Kidney (tissue), 14 donors: Measurements from ENCODE around the gene RESP18. TPM values are rescaled to one million over a fixed set of nuclear protein-coding genes. Genes with fewer than 3 reads are reported as not detected.

Experiments
- DNase-seq, 5 donors: peaks; one replicate each; pipeline ENCODE4 v3.0.0-alpha.2; 2013 to 2020
- FAIRE-seq: peaks from 2 replicates; lab custom pipeline; 2012; peaks lifted over from hg19 to GRCh38; lab: Jason Lieb, UNC
- H3K27ac ChIP-seq, 2 donors: one replicate each; pipeline ENCODE4 v1.7.0; 2013; ENCODE audit warnings: low read depth in 2 of 2, low read length in 2 of 2, inconsistent platforms in 1 of 2
- H3K27me3 ChIP-seq: one replicate; pipeline ENCODE4 v1.7.1; 2013; ENCODE audit warnings: low read length, inconsistent platforms; ENCODE audit not compliant: control insufficient read depth, insufficient read depth
- H3K36me3 ChIP-seq, 3 donors: one replicate each; pipeline versions ENCODE4 v1.7.0 to v1.7.1; 2013; ENCODE audit warnings: low read length in 3 of 3, control low read depth in 1 of 3, inconsistent platforms in 1 of 3; ENCODE audit not compliant: insufficient read depth in 3 of 3, control insufficient read depth in 2 of 3
- H3K4me1 ChIP-seq, 3 donors: one replicate each; pipeline versions ENCODE4 v1.7.0 to v1.7.1; 2013; ENCODE audit warnings: low read length in 3 of 3, inconsistent platforms in 1 of 3, low read depth in 1 of 3; ENCODE audit not compliant: control insufficient read depth in 2 of 3, insufficient read depth in 2 of 3
- H3K4me3 ChIP-seq, 3 donors: one replicate each; pipeline versions ENCODE4 v1.7.0 to v1.8.1; 2013; ENCODE audit warnings: low read length in 3 of 3, control low read depth in 1 of 3, inconsistent platforms in 1 of 3
- H3K9ac ChIP-seq, 3 donors: one replicate each; pipeline versions ENCODE4 v1.7.0 to v1.7.1; 2013; ENCODE audit warnings: low read length in 3 of 3, control low read depth in 1 of 3, inconsistent platforms in 1 of 3
- H3K9me3 ChIP-seq, 3 donors: one replicate each; pipeline versions ENCODE4 v1.7.0 to v1.7.1; 2013; ENCODE audit warnings: low read length in 3 of 3, control low read depth in 1 of 3, inconsistent platforms in 1 of 3; ENCODE audit not compliant: control insufficient read depth in 2 of 3, insufficient read depth in 1 of 3
- CTCF ChIP-seq: IDR thresholded peaks from 3 replicates; pipeline ENCODE4 v1.5.1; 2012; ENCODE audit warnings: mild to moderate bottlenecking, moderate library complexity, borderline replicate concordance; ENCODE audit not compliant: insufficient read depth; ENCODE audit errors: extremely low read depth
- intact Hi-C: fragments of 100-400 bp; cut with DNase I; formaldehyde crosslinking; loops from one replicate; pipeline ENCODE4 v1.11.1; 2022
- polyA plus RNA-seq: library from polyadenylated mRNA; stranded (reverse); fragments of 350-450 nt; fragmentation: Illumina TruSeq; extraction: RNeasy Lipid Tissue Mini Kit (QIAGEN cat#74804); gene quantifications from one replicate; pipeline ENCODE4 v1.2.3, GENCODE V29; 2014; ENCODE audit warnings: low read depth, low replicate concordance; ENCODE audit not compliant: insufficient read depth
- total RNA-seq: library from RNA; stranded (reverse); fragmentation: NEBNext Ultra II Directional; extraction: Animal tissue kit (Norgen Biotek cat#: 25700); gene quantifications from one replicate; pipeline ENCODE4 v1.2.1, GENCODE V29; 2021
- donor health status: control.
- donor health status: control.
- donor health status: control.
- donor health status: control.
- donor health status: control.
- donor health status: DM: yes; HTN: yes; CAD: no.
- donor health status: Normal renal cell carcinoma (clear cell type).

The RESP18 gene
- total and polyA plus RNA-seq, 2 donors from 2014 or later, result not detected

- no peak for TF ChIP-seq CTCF
- H3K27ac ChIP-seq, result no peak overlapping the region
- H3K36me3 ChIP-seq, result no peaks in the 10 kb centered on the region
- H3K4me3 ChIP-seq, result no peak overlapping the region
- FAIRE-seq, result no peak
- no peak for DNase-seq
- H3K9me3 ChIP-seq, result no peaks in the 10 kb centered on the region
- intact Hi-C loops, result no loop called here
- H3K4me1 ChIP-seq, result no peaks in the 10 kb centered on the region
- no peaks in the 10 kb centered on the region for H3K27me3 ChIP-seq
- no peak overlapping the region for H3K9ac ChIP-seq
These were observed 30.1 kb downstream of the RESP18 start for GRCh38 chr2:219302412-219302968.

GRCh38 chr2:219300022-219300421, 32.5 kb downstream of the RESP18 start:
- Histone ChIP-seq H3K9ac (no peak overlapping the region), H3K9me3 (no peaks in the 10 kb centered on the region), H3K4me3 (no peak overlapping the region), H3K27ac (no peak overlapping the region), H3K36me3 (no peaks in the 10 kb centered on the region), H3K4me1 (peaks cover 0 to 3% (median 3%) of the 10 kb centered on the region in 3 donors), H3K27me3 (no peaks in the 10 kb centered on the region)
- FAIRE-seq (no peak), DNase-seq (no peak)
- no peak for TF ChIP-seq CTCF
- intact Hi-C loops, result no loop called here

GRCh38 chr2:219299372-219299760, 33.2 kb downstream of the RESP18 start:
- Histone ChIP-seq H3K27ac (no peak overlapping the region), H3K9me3 (no peaks in the 10 kb centered on the region), H3K9ac (no peak overlapping the region), H3K36me3 (no peaks in the 10 kb centered on the region), H3K4me3 (no peak overlapping the region), H3K27me3 (no peaks in the 10 kb centered on the region), H3K4me1 (peaks cover 0 to 5% (median 3%) of the 10 kb centered on the region in 3 donors)
- intact Hi-C loops, result no loop called here
- TF ChIP-seq CTCF, result no peak
- FAIRE-seq (no peak), DNase-seq (peak in 1 of 5 donors; percentile 40)
